Measurements from ENCODE around the gene PARP6. TPM values are rescaled to one million over a fixed set of nuclear protein-coding genes. Genes with fewer than 3 reads are reported as not detected.
"Not testable (repeated sequence)": the region's sequence is repeated elsewhere in the genome, so short reads cannot be mapped to it uniquely, and the experiment has no call there.

PARP6 gene
- total and polyA plus RNA-seq, 7 donors = 46.1 to 83.2 (median 63.0) TPM

DNA sequence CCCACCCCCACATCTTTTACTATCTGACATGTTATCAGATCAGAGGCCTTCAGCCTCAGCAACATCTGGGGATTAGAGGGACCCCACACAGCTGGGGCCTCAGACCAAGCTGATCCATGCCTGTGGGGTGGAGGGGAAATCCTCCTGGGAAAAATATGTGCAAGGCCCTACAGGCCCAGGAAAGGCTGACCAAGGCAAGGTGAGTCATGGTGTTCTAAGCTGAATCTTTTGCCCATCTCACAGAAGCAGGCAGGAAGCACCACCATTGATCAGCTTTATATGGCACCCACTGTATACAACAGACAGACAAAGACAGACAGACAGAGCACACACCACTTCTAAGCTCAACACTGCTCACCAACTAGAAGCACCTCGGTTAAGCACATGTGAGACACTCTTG, 12.4 kb upstream of the PARP6 start:
- DNase-seq (no peak), ATAC-seq (no peak)
- TF ChIP-seq, protein P1, sequence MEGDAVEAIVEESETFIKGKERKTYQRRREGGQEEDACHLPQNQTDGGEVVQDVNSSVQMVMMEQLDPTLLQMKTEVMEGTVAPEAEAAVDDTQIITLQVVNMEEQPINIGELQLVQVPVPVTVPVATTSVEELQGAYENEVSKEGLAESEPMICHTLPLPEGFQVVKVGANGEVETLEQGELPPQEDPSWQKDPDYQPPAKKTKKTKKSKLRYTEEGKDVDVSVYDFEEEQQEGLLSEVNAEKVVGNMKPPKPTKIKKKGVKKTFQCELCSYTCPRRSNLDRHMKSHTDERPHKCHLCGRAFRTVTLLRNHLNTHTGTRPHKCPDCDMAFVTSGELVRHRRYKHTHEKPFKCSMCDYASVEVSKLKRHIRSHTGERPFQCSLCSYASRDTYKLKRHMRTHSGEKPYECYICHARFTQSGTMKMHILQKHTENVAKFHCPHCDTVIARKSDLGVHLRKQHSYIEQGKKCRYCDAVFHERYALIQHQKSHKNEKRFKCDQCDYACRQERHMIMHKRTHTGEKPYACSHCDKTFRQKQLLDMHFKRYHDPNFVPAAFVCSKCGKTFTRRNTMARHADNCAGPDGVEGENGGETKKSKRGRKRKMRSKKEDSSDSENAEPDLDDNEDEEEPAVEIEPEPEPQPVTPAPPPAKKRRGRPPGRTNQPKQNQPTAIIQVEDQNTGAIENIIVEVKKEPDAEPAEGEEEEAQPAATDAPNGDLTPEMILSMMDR (IDR thresholded peaks at IDR 0.05) = no peak
- H3K27me3 ChIP-seq (ENCODE audit: insufficient read depth in 3 of 3, low read length in 2 of 3) = no peaks in the 10 kb centered on the region
- intact Hi-C loops (cut with DNase I) = loop anchor here in 1 of 2 donors (2.0 kb wide), 1 partner anchor 86 kb away; no protein-coding TSS in a partner anchor
- 73 to 88% (median 87%) methylated on average over 1 of the region's 1 CpG for WGBS, 3 donors
- H3K36me3 ChIP-seq (ENCODE audit: insufficient read depth in 1 of 2, low read depth in 1 of 2) = no peaks in the 10 kb centered on the region
- H3K27ac ChIP-seq = no peak overlapping the region
- no peaks in the 10 kb centered on the region for H3K9me3 ChIP-seq
- H3K4me3 ChIP-seq = no peak overlapping the region
- no peaks in the 10 kb centered on the region for H3K4me1 ChIP-seq

DNA sequence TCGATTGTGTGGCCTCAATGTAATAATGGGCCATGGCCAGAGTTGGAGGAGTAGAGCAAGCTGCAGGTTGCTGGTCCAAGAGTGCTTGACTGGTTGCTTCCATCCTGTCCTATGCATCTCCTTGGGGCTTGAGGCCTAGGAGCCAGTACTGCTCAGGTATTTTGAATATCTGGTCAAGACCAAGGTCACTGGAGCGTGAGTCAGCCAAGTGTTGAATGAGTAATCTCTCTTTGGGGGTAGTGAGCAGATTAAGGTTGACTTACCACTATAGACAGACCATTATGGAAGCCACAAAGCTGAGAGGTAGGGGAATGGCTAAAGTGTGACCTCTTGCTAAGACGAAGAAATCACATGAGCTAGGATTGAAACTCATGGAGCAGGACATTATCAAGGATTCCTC, 9.4 kb upstream of the PARP6 start:
- DNase-seq = no peak
- 88 to 95% (median 90%) methylated on average over 3 of the region's 3 CpGs for WGBS, 3 donors

DNA sequence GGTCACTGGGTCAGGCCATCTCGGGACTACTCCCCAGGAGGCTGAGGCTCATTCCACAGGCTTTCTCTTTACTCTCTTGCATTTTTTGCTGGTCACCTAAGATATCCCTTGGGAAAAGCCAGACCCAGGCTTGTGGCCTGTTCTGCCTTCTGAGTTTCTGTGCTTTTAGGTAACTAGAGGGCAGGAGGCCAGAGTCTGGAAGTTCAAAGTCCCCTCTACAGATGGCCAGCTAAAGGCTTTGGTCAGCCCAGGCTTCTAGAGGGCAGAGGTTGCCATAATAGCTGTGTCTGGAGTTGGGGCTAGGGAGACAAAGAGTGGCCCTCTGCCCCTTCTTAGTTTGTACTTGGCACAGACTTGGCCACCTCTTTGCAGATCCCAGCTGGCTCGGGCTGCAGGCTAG, 8.4 kb upstream of the PARP6 start:
- 65 to 74% (median 67%) methylated on average over 2 of the region's 2 CpGs for WGBS, 3 donors
- TF ChIP-seq, protein P1 (IDR thresholded peaks at IDR 0.05) = no peak
- ATAC-seq (no peak), DNase-seq (no peak)
- Histone ChIP-seq H3K27me3 (ENCODE audit: insufficient read depth in 3 of 3, low read length in 2 of 3) (no peaks in the 10 kb centered on the region), H3K4me3 (no peak overlapping the region), H3K36me3 (ENCODE audit: insufficient read depth in 1 of 2, low read depth in 1 of 2) (no peaks in the 10 kb centered on the region), H3K27ac (no peak overlapping the region), H3K9me3 (no peaks in the 10 kb centered on the region), H3K4me1 (no peaks in the 10 kb centered on the region)
- intact Hi-C loops (cut with DNase I) = no loop called here

More for the DNA sequence above, 9.4 kb upstream of the PARP6 start:
- TF ChIP-seq, protein P1 (IDR thresholded peaks at IDR 0.05) = no peak
- H3K27ac ChIP-seq = no peak overlapping the region
- no peak for ATAC-seq
- H3K4me3 ChIP-seq = no peak overlapping the region
- H3K36me3 ChIP-seq (ENCODE audit: insufficient read depth in 1 of 2, low read depth in 1 of 2) = no peaks in the 10 kb centered on the region
- no peaks in the 10 kb centered on the region for H3K9me3 ChIP-seq
- intact Hi-C loops (cut with DNase I) = no loop called here
- H3K4me1 ChIP-seq = no peaks in the 10 kb centered on the region
- no peaks in the 10 kb centered on the region for H3K27me3 ChIP-seq (ENCODE audit: insufficient read depth in 3 of 3, low read length in 2 of 3)

- Histone ChIP-seq H3K9me3 (no peaks in the 10 kb centered on the region), H3K27ac (no peak overlapping the region), H3K36me3 (ENCODE audit: insufficient read depth in 1 of 2, low read depth in 1 of 2) (no peaks in the 10 kb centered on the region), H3K4me1 (no peaks in the 10 kb centered on the region), H3K4me3 (no peak overlapping the region), H3K27me3 (ENCODE audit: insufficient read depth in 3 of 3, low read length in 2 of 3) (no peaks in the 10 kb centered on the region)
- DNase-seq (no peak), ATAC-seq (no peak)
- TF ChIP-seq, protein P1 (IDR thresholded peaks at IDR 0.05) = no peak
- intact Hi-C loops (cut with DNase I) = no loop called here
- 78 to 95% (median 90%) methylated on average over 1 of the region's 1 CpG for WGBS, 3 donors
Measured at GRCh38 chr15:72278737-72279136, 6.4 kb upstream of the PARP6 start.

DNA sequence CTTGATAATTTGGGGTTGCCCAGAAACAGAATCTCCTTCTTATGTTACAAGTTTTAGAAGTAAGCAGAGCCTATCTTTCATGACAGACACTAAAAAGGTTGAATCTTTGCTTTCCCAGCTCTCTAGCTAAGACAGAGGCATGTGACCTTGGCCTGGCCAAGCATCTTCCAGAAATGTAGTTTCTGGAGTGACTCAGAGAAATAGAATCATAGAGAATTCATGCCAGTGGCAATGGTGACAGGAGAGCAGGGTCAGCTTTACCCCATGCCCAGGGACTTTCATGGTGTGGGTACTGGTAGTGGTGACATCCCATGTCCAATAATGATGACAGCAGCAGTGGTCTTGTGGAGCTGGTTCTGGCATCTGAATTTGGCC, 4.0 kb upstream of the PARP6 start:
- Histone ChIP-seq H3K9me3 (no peaks in the 10 kb centered on the region), H3K4me1 (peaks cover 12% of the 10 kb centered on the region), H3K36me3 (ENCODE audit: insufficient read depth in 1 of 2, low read depth in 1 of 2) (no peaks in the 10 kb centered on the region), H3K27ac (no peak overlapping the region), H3K4me3 (no peak overlapping the region), H3K27me3 (ENCODE audit: insufficient read depth in 3 of 3, low read length in 2 of 3) (no peaks in the 10 kb centered on the region)
- ATAC-seq (no peak), DNase-seq (no peak)
- intact Hi-C loops (cut with DNase I) = no loop called here
- TF ChIP-seq, protein P1 (IDR thresholded peaks at IDR 0.05) = no peak

DNA sequence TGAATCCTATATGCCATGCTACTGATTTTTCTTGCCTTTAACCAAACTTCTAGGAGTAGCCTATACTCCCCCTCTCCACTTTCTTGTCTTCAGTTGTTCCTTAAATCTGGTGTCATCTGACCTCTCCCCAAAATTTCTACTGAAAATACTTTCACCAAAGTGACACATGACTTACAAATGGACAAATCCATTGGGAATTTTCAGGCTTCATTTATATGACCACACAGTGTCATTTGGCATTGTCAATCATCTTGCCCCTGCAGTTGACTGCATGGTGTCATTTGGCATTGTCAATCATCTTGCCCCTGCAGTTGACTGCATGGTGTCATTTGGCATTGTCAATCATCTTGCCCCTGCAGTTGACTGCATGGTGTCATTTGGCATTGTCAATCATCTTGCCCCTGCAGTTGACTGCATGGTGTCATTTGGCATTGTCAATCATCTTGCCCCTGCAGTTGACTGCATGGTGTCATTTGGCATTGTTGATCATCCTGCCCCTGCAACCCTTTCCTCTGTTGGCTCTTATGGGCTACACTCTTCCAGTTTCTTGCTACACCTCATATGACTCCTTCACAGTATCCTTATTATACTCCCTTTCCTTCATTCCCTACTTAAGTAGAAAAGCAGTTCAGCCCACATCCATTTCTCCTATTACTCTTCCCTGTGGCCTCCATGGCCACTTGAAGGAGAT, 3.4 kb upstream of the PARP6 start:
- H3K27me3 ChIP-seq (ENCODE audit: insufficient read depth in 3 of 3, low read length in 2 of 3); H3K9me3 ChIP-seq; ATAC-seq; H3K4me3 ChIP-seq; H3K27ac ChIP-seq; intact Hi-C loops (cut with DNase I); DNase-seq; H3K36me3 ChIP-seq (ENCODE audit: insufficient read depth in 1 of 2, low read depth in 1 of 2): not testable (repeated sequence)
- H3K4me1 ChIP-seq = peaks cover 18% of the 10 kb centered on the region
